Neural cell (in vitro differentiated cells): Measurements from ENCODE around the gene PAQR5. TPM values are rescaled to one million over a fixed set of nuclear protein-coding genes. Genes with fewer than 3 reads are reported as not detected.

Experiments used
- H2AFZ ChIP-seq: fragments of 200-600, 300-800 bp; sonication (generic), shearing (Covaris generic); 2 replicates; pipeline ENCODE4 v1.6.0; 2014; ENCODE audit warnings: low read depth, mild to moderate bottlenecking, antibody characterized with exemption, low read length, moderate library complexity
- H3F3A ChIP-seq: fragments of 200-600 bp; shearing (Covaris generic); 2 replicates; pipeline ENCODE4 v1.6.1; 2016; ENCODE audit warnings: mild to moderate bottlenecking, moderate library complexity, mixed read lengths, antibody characterized with exemption, low read length; ENCODE audit not compliant: insufficient read depth, poor library complexity, severe bottlenecking
- H3K27ac ChIP-seq: fragments of 200-600, 300-800 bp; sonication (generic), shearing (Covaris generic); 2 replicates; pipeline ENCODE4 v1.5.1; 2014; ENCODE audit warnings: mild to moderate bottlenecking, low read length, moderate library complexity
- H3K27me3 ChIP-seq: fragments of 300-800, 200-600 bp; sonication (generic), shearing (Covaris generic); 2 replicates; pipeline ENCODE4 v1.6.0; 2014; ENCODE audit warnings: mild to moderate bottlenecking, low read depth, low read length, moderate library complexity; ENCODE audit not compliant: insufficient read depth
- H3K36me3 ChIP-seq: fragments of 300-800, 200-600 bp; sonication (generic), shearing (Covaris generic); 2 replicates; pipeline ENCODE4 v1.5.1; 2014; ENCODE audit warnings: mild to moderate bottlenecking, antibody characterized with exemption, low read length, moderate library complexity; ENCODE audit not compliant: insufficient read depth
- H3K4me2 ChIP-seq: fragments of 300-800, 200-600 bp; sonication (generic), shearing (Covaris generic); 2 replicates; pipeline ENCODE4 v1.6.0; 2014; ENCODE audit warnings: mild to moderate bottlenecking, low read length
- H3K4me3 ChIP-seq: fragments of 300-800, 200-600 bp; sonication (generic), shearing (Covaris generic); 2 replicates; pipeline ENCODE4 v1.5.1; 2014; ENCODE audit warnings: mild to moderate bottlenecking, low read length, moderate library complexity
- H3K79me2 ChIP-seq: fragments of 200-600 bp; shearing (Covaris generic); replicated peaks from 2 replicates; pipeline ENCODE4 v1.6.0; 2014; ENCODE audit warnings: mild to moderate bottlenecking, low read length, moderate library complexity; ENCODE audit not compliant: insufficient read depth
- H3K9ac ChIP-seq: fragments of 300-800, 200-600 bp; sonication (generic), shearing (Covaris generic); 2 replicates; pipeline ENCODE4 v1.6.1; 2016; ENCODE audit warnings: mild to moderate bottlenecking, low read length, mixed read lengths
- H3K9me2 ChIP-seq: fragments of 200-600 bp; shearing (Covaris generic); 2 replicates; pipeline ENCODE4 v1.6.1; 2016; ENCODE audit warnings: mild to moderate bottlenecking, low read length, mixed read lengths; ENCODE audit not compliant: insufficient read depth
- H3K9me3 ChIP-seq: fragments of 200-600, 300-800 bp; sonication (generic), shearing (Covaris generic); 2 replicates; pipeline ENCODE4 v1.6.1; 2016; ENCODE audit warnings: mild to moderate bottlenecking, mixed run types, low read length, moderate library complexity, mixed read lengths
- H4K20me1 ChIP-seq: fragments of 200-600 bp; shearing (Covaris generic); 2 replicates; pipeline ENCODE4 v1.6.1; 2016; ENCODE audit warnings: mild to moderate bottlenecking, mixed run types; ENCODE audit not compliant: insufficient read depth
- CTCF ChIP-seq: fragments of 450-650 bp; IDR thresholded peaks from 2 replicates; pipeline ENCODE4 v1.5.1; 2014; ENCODE audit warnings: antibody characterized with exemption, mild to moderate bottlenecking, moderate library complexity; ENCODE audit not compliant: poor library complexity, severe bottlenecking
- EP300 ChIP-seq: fragments of 450-650 bp; conservative IDR thresholded peaks from 2 replicates; pipeline ENCODE4 v1.6.1; 2014; ENCODE audit warnings: antibody characterized with exemption, mild to moderate bottlenecking, moderate library complexity; ENCODE audit not compliant: poor library complexity, severe bottlenecking
- EZH2 ChIP-seq: fragments of 200-600, 300-800 bp; shearing (Covaris generic), sonication (generic); IDR thresholded peaks from 2 replicates; pipeline ENCODE4 v1.6.1; 2014; ENCODE audit warnings: antibody characterized with exemption, low read length, borderline replicate concordance, mild to moderate bottlenecking; ENCODE audit not compliant: insufficient read depth, poor library complexity, severe bottlenecking
- MXI1 ChIP-seq: fragments of 450-650 bp; conservative IDR thresholded peaks from 2 replicates; pipeline ENCODE4 v1.6.1; 2014; ENCODE audit warnings: antibody characterized with exemption, mild to moderate bottlenecking; ENCODE audit not compliant: poor library complexity, severe bottlenecking
- POLR2AphosphoS5 ChIP-seq: IDR thresholded peaks from 2 replicates; pipeline ENCODE4 v1.6.1; 2012
- RAD21 ChIP-seq: fragments of 450-650 bp; conservative IDR thresholded peaks from 2 replicates; pipeline ENCODE4 v1.6.1; 2014; ENCODE audit warnings: antibody characterized with exemption, mild to moderate bottlenecking, moderate library complexity
- REST ChIP-seq: IDR thresholded peaks from 2 replicates; pipeline ENCODE4 v1.6.1; 2012; ENCODE audit warnings: borderline replicate concordance
- SMC3 ChIP-seq: fragments of 450-650 bp; conservative IDR thresholded peaks from 2 replicates; pipeline ENCODE4 v1.6.1; 2014; ENCODE audit warnings: antibody characterized with exemption, mild to moderate bottlenecking, moderate library complexity; ENCODE audit not compliant: poor library complexity
- TAF1 ChIP-seq: IDR thresholded peaks from 2 replicates; pipeline ENCODE4 v1.6.1; 2012; ENCODE audit warnings: low read depth
- polyA plus RNA-seq: library from polyadenylated mRNA; depleted of rRNA; stranded (reverse); fragments of >200 nt; gene quantifications from 2 replicates; pipeline ENCODE4 v1.2.3, GENCODE V29; 2014

PAQR5 gene
- polyA plus RNA-seq, 1 donor from 2014 or later, result not detected

GRCh38 chr15:69403594-69403993, 104.9 kb downstream of the PAQR5 start:
- Histone ChIP-seq H3K9me3 (no peaks in the 10 kb centered on the region), H3K9me2 (no peaks in the 10 kb centered on the region), H3K27me3 (no peaks in the 10 kb centered on the region), H3K36me3 (no peaks in the 10 kb centered on the region), H3K79me2 (no peaks in the 10 kb centered on the region), H2AFZ (no peak overlapping the region), H3F3A (no peaks in the 10 kb centered on the region), H3K27ac (no peak overlapping the region), H4K20me1 (no peaks in the 10 kb centered on the region), H3K4me2 (no peak overlapping the region), H3K9ac (no peak overlapping the region), H3K4me3 (no peak overlapping the region)
- no peak for TF ChIP-seq MXI1
- no peak for TF ChIP-seq SMC3
- no peak for TF ChIP-seq RAD21
- no peak for TF ChIP-seq REST
- no peak for TF ChIP-seq CTCF
- TF ChIP-seq EP300, result no peak
- TF ChIP-seq POLR2AphosphoS5, result no peak
- TF ChIP-seq TAF1, result no peak
- TF ChIP-seq EZH2, result no peak

- Histone ChIP-seq H3K9me2 (no peaks in the 10 kb centered on the region), H3K36me3 (no peaks in the 10 kb centered on the region), H3K9ac (no peak overlapping the region), H3K9me3 (no peaks in the 10 kb centered on the region), H4K20me1 (no peaks in the 10 kb centered on the region), H2AFZ (no peak overlapping the region), H3K27me3 (no peaks in the 10 kb centered on the region), H3F3A (no peaks in the 10 kb centered on the region), H3K4me3 (no peak overlapping the region), H3K4me2 (no peak overlapping the region), H3K27ac (no peak overlapping the region), H3K79me2 (no peaks in the 10 kb centered on the region)
- TF ChIP-seq MXI1 (no peak), REST (no peak), RAD21 (no peak), EP300 (no peak), TAF1 (no peak), POLR2AphosphoS5 (no peak), SMC3 (no peak), EZH2 (no peak), CTCF (no peak)
These were observed 106.4 kb downstream of the PAQR5 start for GRCh38 chr15:69405110-69405509.
